ENCODE data around the gene DEPDC1B. TPM values are rescaled to one million over a fixed set of nuclear protein-coding genes. Genes with fewer than 3 reads are reported as not detected.

DEPDC1B gene
- total and polyA plus RNA-seq, 7 donors = 0.27 to 9.5 (median 1.2) TPM; not detected in 2

DNA sequence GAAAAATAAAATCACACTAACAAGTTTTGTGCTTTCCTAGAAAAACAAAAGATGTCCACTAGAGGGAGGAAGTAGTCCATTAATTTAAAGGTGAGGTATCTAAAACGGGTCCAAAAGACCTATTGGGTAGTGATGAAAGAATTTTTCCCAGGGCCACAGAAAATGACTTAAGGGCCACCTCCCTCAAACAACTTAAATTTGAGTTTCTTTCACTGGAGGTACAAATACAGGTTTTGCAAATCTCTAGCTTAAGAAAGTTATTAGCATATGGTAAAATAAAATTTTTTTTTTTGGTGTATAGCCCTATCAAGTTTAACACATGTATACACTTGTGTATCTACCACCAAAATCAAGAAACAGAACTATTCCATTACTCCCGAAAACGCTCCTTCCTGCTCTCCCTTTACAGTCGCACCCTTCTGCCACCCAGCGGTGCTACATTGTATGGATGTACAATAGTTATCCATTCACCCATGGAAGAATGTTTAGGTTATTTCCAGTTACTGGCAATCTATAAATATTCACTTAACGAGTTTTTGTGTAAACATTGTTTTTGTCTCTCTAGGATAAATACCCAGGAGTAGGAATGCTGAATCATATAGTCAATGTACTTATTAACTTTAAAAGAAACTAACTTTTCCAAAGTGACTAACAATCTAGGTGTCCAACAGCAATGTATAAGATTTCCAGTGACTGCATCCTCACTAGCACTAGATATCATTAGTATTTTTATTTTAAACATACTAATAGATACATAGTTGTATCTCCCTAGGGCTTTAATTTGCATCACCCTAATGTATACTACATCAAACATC is 21.9 kb downstream of the DEPDC1B start:
- Histone ChIP-seq H3K27ac (no peak overlapping the region), H3K27me3 (no peaks in the 10 kb centered on the region), H3K4me3 (no peak overlapping the region), H3K4me1 (no peaks in the 10 kb centered on the region), H3K9me3 (no peaks in the 10 kb centered on the region), H3K36me3 (no peaks in the 10 kb centered on the region)
- DNase-seq = no peak
- WGBS, 2 donors = 12 to 49% methylated on average over 6 of the region's 6 CpGs
- intact Hi-C loops (cut with DNase I) = loop anchor here (5.0 kb wide), 1 partner anchor 1254 kb away; no protein-coding TSS in a partner anchor
- no peak for TF ChIP-seq EP300 (IDR thresholded peaks at IDR 0.05)
- no peak for TF ChIP-seq POLR2AphosphoS5 (IDR thresholded peaks at IDR 0.05)
- TF ChIP-seq CTCF (IDR thresholded peaks at IDR 0.05) = peak in 2 of 4 experiments; percentile 29 to 46
- no peak for TF ChIP-seq POLR2A (IDR thresholded peaks at IDR 0.05)

GRCh38 chr5:60675286-60675685 is 24.7 kb downstream of the DEPDC1B start:
- H3K27ac ChIP-seq = no peak overlapping the region
- WGBS, 2 donors = 16 to 78% methylated on average over 1 of the region's 1 CpG
- no peaks in the 10 kb centered on the region for H3K4me1 ChIP-seq
- H3K36me3 ChIP-seq = no peaks in the 10 kb centered on the region
- H3K9me3 ChIP-seq = no peaks in the 10 kb centered on the region
- no peak overlapping the region for H3K4me3 ChIP-seq
- TF ChIP-seq EP300 (IDR thresholded peaks at IDR 0.05) (no peak), POLR2AphosphoS5 (IDR thresholded peaks at IDR 0.05) (no peak), POLR2A (IDR thresholded peaks at IDR 0.05) (no peak), CTCF (IDR thresholded peaks at IDR 0.05) (no peak)
- DNase-seq = no peak
- intact Hi-C loops (cut with DNase I) = loop anchor here (5.0 kb wide), 1 partner anchor 1257 kb away; no protein-coding TSS in a partner anchor
- H3K27me3 ChIP-seq = no peaks in the 10 kb centered on the region

GRCh38 chr5:60674251-60675069 is 25.5 kb downstream of the DEPDC1B start:
- TF ChIP-seq EP300 (IDR thresholded peaks at IDR 0.05) (no peak), CTCF (IDR thresholded peaks at IDR 0.05) (no peak), POLR2AphosphoS5 (IDR thresholded peaks at IDR 0.05) (no peak), POLR2A (IDR thresholded peaks at IDR 0.05) (no peak)
- intact Hi-C loops (cut with DNase I) = loop anchor here (5.0 kb wide), 1 partner anchor 1258 kb away; no protein-coding TSS in a partner anchor
- no peaks in the 10 kb centered on the region for H3K9me3 ChIP-seq
- H3K4me3 ChIP-seq = no peak overlapping the region
- DNase-seq = no peak
- no peaks in the 10 kb centered on the region for H3K27me3 ChIP-seq
- WGBS, 2 donors = 51 to 79% methylated on average over 2 of the region's 2 CpGs
- no peaks in the 10 kb centered on the region for H3K36me3 ChIP-seq
- H3K4me1 ChIP-seq = no peaks in the 10 kb centered on the region
- no peak overlapping the region for H3K27ac ChIP-seq

DNA sequence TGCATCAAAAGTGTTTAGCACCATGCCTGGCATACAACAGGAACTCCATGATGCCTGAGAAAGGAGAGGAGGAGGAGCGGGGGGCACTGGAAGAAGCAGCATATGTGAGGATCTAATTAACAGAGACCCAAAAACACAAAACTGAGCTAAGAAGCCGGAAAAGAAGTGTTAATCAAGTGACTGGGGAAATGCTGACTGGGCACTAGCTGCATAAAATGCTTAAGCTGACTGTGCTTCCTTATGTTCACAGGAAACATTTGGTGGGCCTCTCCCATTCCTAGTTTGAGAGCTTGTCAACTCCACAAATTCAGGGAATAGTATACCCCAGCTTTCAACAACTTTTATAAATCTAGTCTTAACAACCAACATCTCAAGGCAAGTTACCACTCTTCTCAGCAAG is 26.6 kb downstream of the DEPDC1B start:
- Histone ChIP-seq H3K4me3 (no peak overlapping the region), H3K27ac (no peak overlapping the region), H3K36me3 (no peaks in the 10 kb centered on the region), H3K4me1 (no peaks in the 10 kb centered on the region), H3K9me3 (no peaks in the 10 kb centered on the region), H3K27me3 (no peaks in the 10 kb centered on the region)
- DNase-seq = no peak
- WGBS, 2 donors = 19 to 64% methylated on average over 2 of the region's 2 CpGs
- TF ChIP-seq POLR2AphosphoS5 (IDR thresholded peaks at IDR 0.05) (no peak), EP300 (IDR thresholded peaks at IDR 0.05) (no peak), CTCF (IDR thresholded peaks at IDR 0.05) (no peak), POLR2A (IDR thresholded peaks at IDR 0.05) (no peak)
- intact Hi-C loops (cut with DNase I) = no loop called here
